NCI-H524 treated with DMSO at 0.1 percent for 48 hours (cell line): ENCODE results near the gene KLHL29.

ENCODE experiments used
- DNase-seq: peaks from one replicate; lab custom pipeline; 2025; lab: John Stamatoyannopoulos, UW

KLHL29 gene

DNA sequence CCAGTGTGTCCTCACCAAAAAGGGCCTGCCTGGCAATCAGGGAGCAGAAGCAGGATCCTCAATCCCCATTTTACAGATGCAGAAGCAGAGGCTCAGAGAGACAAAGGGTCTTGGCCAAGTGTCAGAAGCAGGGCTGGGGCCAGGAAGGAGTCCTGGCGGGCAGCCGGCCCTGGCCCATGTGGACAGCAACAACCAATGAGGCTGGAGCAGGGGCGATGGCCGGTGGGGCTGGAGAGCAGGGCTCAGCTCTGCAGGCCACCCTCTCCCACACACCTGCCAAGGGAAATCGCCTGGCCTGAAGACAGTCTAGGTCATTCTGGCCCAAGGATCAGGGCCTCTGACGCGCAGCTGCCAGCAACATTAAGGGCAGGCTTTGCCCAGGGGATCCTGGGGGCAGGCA, 298.0 kb downstream of the KLHL29 start:
- DNase-seq, result no peak

DNA sequence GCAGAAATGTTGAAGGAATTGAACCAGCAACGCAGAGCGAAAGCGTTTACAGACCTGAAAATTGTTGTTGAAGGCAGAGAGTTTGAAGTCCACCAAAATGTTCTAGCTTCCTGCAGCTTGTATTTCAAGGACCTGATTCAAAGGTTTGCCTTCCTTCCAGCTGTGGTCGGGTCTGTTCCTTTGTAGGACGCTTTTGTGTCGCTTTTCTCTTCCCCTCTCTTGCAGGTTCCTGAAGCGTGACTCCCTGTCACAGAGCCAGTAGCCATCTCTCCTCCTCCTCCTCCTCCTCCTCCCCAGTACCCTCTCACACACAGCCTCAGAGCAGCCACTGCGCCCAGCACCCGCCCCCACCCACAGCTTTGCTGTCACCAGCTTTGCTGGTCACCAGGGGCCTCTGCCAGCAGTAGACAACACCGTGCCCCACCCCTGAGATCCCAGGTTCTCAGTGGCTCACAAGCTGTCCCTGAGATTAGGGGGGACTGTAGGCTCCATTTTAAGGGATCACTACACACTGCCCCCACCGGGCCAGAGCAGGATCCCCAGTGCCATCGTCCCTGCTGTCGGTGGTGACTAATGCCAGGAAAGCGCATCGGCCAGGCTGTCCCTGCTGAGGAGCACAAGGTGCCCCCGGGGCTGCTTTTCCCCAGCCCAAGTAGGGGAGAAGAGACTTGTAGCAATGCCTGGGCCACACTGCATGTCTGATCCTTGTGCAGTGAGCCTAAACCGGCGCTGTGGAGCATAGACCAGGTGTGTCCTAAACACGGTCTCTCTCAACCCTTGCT, 299.6 kb downstream of the KLHL29 start:
- DNase-seq, result no peak

- DNase-seq, result no peak
Measured at GRCh38 chr2:23685181-23685580, 300.2 kb downstream of the KLHL29 start.

DNA sequence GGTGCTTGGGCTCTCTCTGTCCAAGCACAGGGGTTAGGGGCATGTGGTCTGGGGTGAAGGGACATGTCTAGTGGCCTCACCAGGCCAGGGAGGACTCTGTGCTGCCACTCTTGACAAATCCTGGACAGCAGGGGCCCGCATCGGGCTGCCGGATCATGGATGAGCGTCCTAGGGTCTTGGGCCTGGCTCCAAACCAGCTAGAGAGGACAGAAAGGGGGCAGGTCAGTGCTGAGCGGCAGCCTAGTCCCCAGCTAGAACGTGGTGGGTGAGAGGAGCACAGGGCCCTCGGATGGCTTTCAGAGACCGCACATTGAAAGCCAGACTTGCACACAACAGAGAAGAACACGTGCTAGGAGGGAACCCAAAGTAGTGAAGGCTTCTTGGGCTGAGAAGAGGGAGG, 300.7 kb downstream of the KLHL29 start:
- no peak for DNase-seq

DNA sequence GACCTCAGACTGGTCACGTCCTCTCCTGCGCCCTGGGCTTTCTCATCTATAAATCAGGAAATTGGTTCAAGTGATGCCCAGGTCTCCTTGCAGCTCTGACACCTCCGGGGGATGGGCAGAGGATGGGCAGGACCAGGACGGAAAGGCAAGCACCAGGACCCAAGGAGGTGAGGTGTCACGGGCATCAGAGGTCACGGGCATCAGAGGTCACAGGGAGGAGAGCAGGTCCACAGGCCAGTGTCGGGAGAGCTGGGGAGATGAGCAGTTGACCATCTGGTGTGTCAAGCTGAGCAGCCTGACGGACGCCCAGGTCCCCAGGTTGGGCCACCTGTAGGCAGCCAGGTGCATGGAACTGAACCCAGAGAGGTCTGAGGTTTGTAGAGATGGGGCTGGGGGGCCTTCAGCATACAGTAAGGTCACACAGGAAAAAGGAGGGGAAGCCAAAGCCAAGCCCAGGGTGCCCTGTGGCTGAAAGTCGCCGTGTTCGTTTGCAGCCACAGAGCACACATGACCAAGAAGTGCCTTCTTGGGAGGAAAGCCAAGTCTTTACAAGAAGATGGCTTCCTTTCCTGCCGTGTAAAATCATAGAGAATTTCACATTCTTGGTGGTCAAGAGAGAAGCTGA, 301.5 kb downstream of the KLHL29 start:
- DNase-seq, result no peak

GRCh38 chr2:23687214-23687613, 302.2 kb downstream of the KLHL29 start:
- no peak for DNase-seq

- DNase-seq, result no peak
Measured at GRCh38 chr2:23687713-23688112, 302.7 kb downstream of the KLHL29 start.

- DNase-seq, result no peak
Measured at GRCh38 chr2:23688486-23689130, 303.6 kb downstream of the KLHL29 start.

- DNase-seq, result no peak
Measured at GRCh38 chr2:23689131-23689700, 304.2 kb downstream of the KLHL29 start.

GRCh38 chr2:23689891-23690290, 304.9 kb downstream of the KLHL29 start:
- DNase-seq, result no peak

DNA sequence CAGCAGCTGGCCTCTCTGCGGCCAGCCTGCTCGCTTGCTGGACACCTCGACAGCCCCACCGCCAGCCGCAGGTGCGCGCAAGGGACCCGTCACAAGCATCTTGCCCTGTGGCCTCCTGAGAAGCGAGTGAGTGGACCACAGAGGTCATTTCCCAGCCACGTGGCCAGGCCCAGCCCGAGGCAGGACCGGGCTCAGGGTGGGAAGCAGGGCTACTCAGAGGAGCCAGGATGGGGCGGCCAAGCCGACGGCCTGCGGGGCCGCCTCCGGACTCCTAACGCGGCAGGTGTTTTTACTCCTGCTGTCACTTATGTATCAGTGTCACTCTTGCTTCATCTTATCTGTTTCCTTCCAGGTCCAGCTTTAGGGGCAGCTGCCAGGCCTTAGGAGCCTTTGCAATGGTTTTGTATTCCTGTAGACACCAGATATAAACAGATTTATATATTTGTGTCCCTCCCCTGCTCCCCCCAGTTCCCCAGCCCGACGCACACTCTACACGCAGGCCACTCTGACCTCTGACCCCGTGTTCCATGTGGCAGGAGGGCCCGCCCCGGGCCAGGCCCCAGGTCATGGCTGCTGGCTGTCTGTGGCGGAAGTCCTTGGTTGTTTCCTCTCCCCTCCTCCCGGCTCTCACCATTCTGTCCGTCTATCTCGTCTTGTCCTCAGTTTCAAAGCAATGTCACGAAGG, 305.6 kb downstream of the KLHL29 start:
- no peak for DNase-seq

- no peak for DNase-seq
Measured at GRCh38 chr2:23691106-23691470, 306.1 kb downstream of the KLHL29 start.

- no peak for DNase-seq
Measured at GRCh38 chr2:23691565-23691964, 306.6 kb downstream of the KLHL29 start.

DNA sequence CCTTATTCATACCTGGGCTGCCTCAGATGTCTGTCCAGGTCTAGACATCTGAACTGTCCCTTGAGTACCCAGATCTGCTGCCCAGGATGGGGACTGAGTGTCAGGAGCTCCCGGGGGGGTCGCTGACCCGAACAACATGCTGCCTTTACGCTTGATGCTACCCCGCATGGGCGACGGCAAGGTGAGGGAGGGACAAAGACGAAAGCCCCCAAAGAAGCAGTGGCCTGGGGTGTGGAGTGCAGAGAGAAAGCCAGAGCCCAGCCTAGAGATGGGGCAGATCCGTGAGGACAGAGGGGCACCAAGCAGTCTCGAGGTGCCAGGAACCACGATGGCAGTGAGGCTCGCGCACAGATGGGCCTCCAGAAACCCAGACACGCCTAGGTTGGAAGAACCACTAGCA, 307.3 kb downstream of the KLHL29 start:
- no peak for DNase-seq

GRCh38 chr2:23692851-23693605, 308.0 kb downstream of the KLHL29 start:
- no peak for DNase-seq

GRCh38 chr2:23693606-23693951, 308.6 kb downstream of the KLHL29 start:
- DNase-seq, result no peak

GRCh38 chr2:23694058-23695045, 309.4 kb downstream of the KLHL29 start:
- DNase-seq, result no peak

DNA sequence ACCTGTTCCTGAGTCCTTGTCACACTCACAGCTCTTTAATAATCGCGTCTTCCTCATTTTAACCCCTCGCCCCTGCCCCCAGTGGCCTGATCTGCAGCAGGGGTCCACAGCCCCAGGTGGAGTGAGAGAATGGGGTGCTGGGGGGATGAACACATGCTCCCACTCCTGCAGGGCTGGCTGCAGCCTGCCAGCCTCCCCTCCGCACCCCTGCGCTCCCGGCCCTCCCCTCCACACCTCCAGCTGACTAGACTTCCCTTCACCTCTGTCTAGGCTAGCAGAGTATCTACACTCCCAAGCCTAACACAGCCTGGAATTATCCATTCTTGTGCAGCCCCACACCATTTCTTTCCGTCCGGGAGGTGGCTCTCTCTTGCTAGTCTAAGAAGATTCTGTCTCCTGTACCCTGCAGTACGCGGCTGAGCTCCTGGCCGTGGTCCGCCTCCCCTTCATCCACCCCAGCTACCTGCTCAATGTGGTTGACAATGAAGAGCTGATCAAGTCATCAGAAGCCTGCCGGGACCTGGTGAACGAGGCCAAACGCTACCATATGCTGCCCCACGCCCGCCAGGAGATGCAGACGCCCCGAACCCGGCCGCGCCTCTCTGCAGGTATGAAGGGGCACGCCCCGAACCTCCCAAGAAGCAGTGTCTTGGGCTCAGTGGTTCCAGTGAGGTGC, 310.4 kb downstream of the KLHL29 start:
- no peak for DNase-seq

DNA sequence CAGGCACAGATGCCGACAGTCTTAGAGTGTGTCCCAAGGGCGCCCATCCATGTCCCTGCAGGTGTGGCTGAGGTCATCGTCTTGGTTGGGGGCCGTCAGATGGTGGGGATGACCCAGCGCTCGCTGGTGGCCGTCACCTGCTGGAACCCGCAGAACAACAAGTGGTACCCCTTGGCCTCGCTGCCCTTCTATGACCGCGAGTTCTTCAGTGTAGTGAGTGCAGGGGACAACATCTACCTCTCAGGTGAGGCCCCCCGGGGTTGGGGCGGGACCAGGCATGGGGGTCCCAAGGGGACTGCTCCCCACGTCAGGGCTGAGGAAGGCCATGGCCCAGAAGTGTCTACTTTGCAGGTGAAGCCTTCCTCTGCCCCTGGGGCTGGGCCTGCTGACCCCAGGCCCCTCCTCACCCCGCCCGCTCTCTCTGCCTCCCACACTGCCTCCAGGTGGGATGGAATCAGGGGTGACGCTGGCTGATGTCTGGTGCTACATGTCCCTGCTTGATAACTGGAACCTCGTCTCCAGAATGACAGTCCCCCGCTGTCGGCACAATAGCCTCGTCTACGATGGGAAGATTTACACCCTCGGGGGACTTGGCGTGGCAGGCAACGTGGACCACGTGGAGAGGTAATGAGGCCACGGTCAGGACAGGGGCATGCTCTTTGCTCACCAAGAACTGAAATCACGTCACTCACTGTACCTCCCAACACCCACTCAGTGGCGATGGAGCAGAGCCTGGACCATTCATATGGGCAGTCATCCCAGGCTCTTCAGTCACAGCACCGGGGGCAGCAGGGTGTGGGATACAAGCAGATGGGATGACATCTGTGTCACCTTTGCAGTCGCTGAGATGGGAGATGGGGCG, 311.1 kb downstream of the KLHL29 start:
- no peak for DNase-seq
